HepG2 (cell line): ENCODE measurements around the gene CEACAM8. TPM values are rescaled to one million over a fixed set of nuclear protein-coding genes. Genes with fewer than 3 reads are reported as not detected.

Experiments used
- AFF4 ChIP-seq: sonication (generic); formaldehyde crosslinking; IDR thresholded peaks from 2 replicates; pipeline ENCODE4 v1.4.0; 2020; ENCODE audit warnings: missing genetic modification reagents
- ARNT2 ChIP-seq: sonication (generic); formaldehyde crosslinking; IDR thresholded peaks from 2 replicates; pipeline ENCODE4 v1.8.0; 2022; ENCODE audit warnings: mild to moderate bottlenecking, low read depth, missing genetic modification reagents, moderate library complexity
- ETV5 ChIP-seq: IDR thresholded peaks from 2 replicates; pipeline ENCODE4 v1.6.1; 2018; ENCODE audit warnings: missing biosample characterization, missing genetic modification reagents, inconsistent platforms, borderline replicate concordance
- FOSL1 ChIP-seq: sonication (generic); formaldehyde crosslinking; IDR thresholded peaks from 2 replicates; pipeline ENCODE4 v1.9.0; 2021; ENCODE audit warnings: missing genetic modification reagents, borderline replicate concordance
- GATA4 ChIP-seq: sonication (generic); IDR thresholded peaks from 2 replicates; pipeline ENCODE4 v1.6.1; 2016; ENCODE audit warnings: antibody characterized with exemption, low read depth, borderline replicate concordance
- GLI4 ChIP-seq: sonication (generic); formaldehyde crosslinking; IDR thresholded peaks from 2 replicates; pipeline ENCODE4 v1.5.1; 2020; ENCODE audit warnings: missing genetic modification reagents, mild to moderate bottlenecking, moderate library complexity, borderline replicate concordance
- GZF1 ChIP-seq: sonication (generic); formaldehyde crosslinking; IDR thresholded peaks from 2 replicates; pipeline ENCODE4 v1.5.1; 2020; ENCODE audit warnings: mild to moderate bottlenecking, missing genetic modification reagents
- HDAC2 ChIP-seq: sonication (generic); formaldehyde crosslinking; IDR thresholded peaks from 2 replicates; pipeline ENCODE4 v1.4.0; 2020; ENCODE audit warnings: missing genetic modification reagents
- HNRNPK ChIP-seq: fragments of 200-400 bp; formaldehyde crosslinking; IDR thresholded peaks from 2 replicates; pipeline ENCODE4 v1.6.1; 2018; ENCODE audit warnings: low read length, low read depth, moderate library complexity, mild to moderate bottlenecking; ENCODE audit not compliant: poor library complexity, severe bottlenecking
- IKZF1 ChIP-seq: fragments of 450-650 bp; IDR thresholded peaks from 2 replicates; pipeline ENCODE4 v1.7.1; 2016
- KDM4B ChIP-seq: sonication (generic); formaldehyde crosslinking; IDR thresholded peaks from 2 replicates; pipeline ENCODE4 v1.4.0; 2020; ENCODE audit warnings: missing genetic modification reagents
- KDM5B ChIP-seq: sonication (generic); formaldehyde crosslinking; IDR thresholded peaks from 2 replicates; pipeline ENCODE4 v1.4.0; 2020; ENCODE audit warnings: missing genetic modification reagents, mild to moderate bottlenecking, borderline replicate concordance
- NFYB ChIP-seq: sonication (generic); formaldehyde crosslinking; IDR thresholded peaks from 2 replicates; pipeline ENCODE4 v1.4.0; 2020; ENCODE audit warnings: missing genetic modification reagents
- NR2F2 ChIP-seq: IDR thresholded peaks from 2 replicates; pipeline ENCODE4 v1.6.1; 2012; ENCODE audit warnings: low read depth, inconsistent platforms, borderline replicate concordance
- PRMT3 ChIP-seq: sonication (generic); formaldehyde crosslinking; IDR thresholded peaks from 2 replicates; pipeline ENCODE4 v1.8.1; 2022; ENCODE audit warnings: low read depth, mild to moderate bottlenecking, moderate library complexity, missing genetic modification reagents, borderline replicate concordance
- RFX3 ChIP-seq: IDR thresholded peaks from 2 replicates; pipeline ENCODE4 v1.6.1; 2016; ENCODE audit warnings: missing biosample characterization, missing genetic modification reagents
- SRY ChIP-seq: sonication (generic); formaldehyde crosslinking; IDR thresholded peaks from 2 replicates; pipeline ENCODE4 v1.8.0; 2022; ENCODE audit warnings: mild to moderate bottlenecking, missing genetic modification reagents
- TGIF2 ChIP-seq: IDR thresholded peaks from 2 replicates; pipeline ENCODE4 v1.6.1; 2016; ENCODE audit warnings: control low read depth, missing compliant biosample characterization
- THAP11 ChIP-seq: IDR thresholded peaks from 2 replicates; pipeline ENCODE4 v1.6.1; 2016; ENCODE audit warnings: missing biosample characterization, missing genetic modification reagents
- ZC3H4 ChIP-seq: sonication (generic); formaldehyde crosslinking; IDR thresholded peaks from 2 replicates; pipeline ENCODE4 v1.4.0; 2020; ENCODE audit warnings: missing genetic modification reagents, borderline replicate concordance
- ZNF256 ChIP-seq: sonication (generic); formaldehyde crosslinking; conservative IDR thresholded peaks from 2 replicates; pipeline ENCODE4 v1.4.0; 2020; ENCODE audit warnings: missing genetic modification reagents
- ZNF292 ChIP-seq: sonication (generic); formaldehyde crosslinking; IDR thresholded peaks from 2 replicates; pipeline ENCODE4 v1.8.1; 2022; ENCODE audit warnings: mild to moderate bottlenecking, low read depth, missing genetic modification reagents, borderline replicate concordance
- ZNF329 ChIP-seq: sonication (generic); formaldehyde crosslinking; IDR thresholded peaks from 2 replicates; pipeline ENCODE4 v1.9.0; 2021; ENCODE audit warnings: low read depth, mild to moderate bottlenecking, missing genetic modification reagents
- ZNF501 ChIP-seq: sonication (generic); formaldehyde crosslinking; IDR thresholded peaks from 2 replicates; pipeline ENCODE4 v1.5.1; 2020; ENCODE audit warnings: mild to moderate bottlenecking, moderate library complexity, missing genetic modification reagents
- ZNF549 ChIP-seq: sonication (generic); formaldehyde crosslinking; IDR thresholded peaks from 2 replicates; pipeline ENCODE4 v1.5.0; 2020; ENCODE audit warnings: missing genetic modification reagents
- ZNF83 ChIP-seq: sonication (generic); formaldehyde crosslinking; IDR thresholded peaks from 2 replicates; pipeline ENCODE4 v1.4.0; 2020; ENCODE audit warnings: missing genetic modification reagents, mild to moderate bottlenecking, borderline replicate concordance
- polyA plus RNA-seq, 8 experiments: library from polyadenylated mRNA; depleted of rRNA in 3 of 8; stranded (reverse) in 7 of 8; unstranded in 1 of 8; fragments of >200 nt; fragmentation: Illumina TruSeq in 4 of 8; extraction: Trizol in 4 of 8; gene quantifications; 2 replicates each; pipeline versions ENCODE4 v1.2.1 to v1.2.3, GENCODE V29; 2011 to 2016; ENCODE audit warnings: low read depth in 4 of 8, missing spikeins in 1 of 8, mixed read lengths in 1 of 8; ENCODE audit not compliant: insufficient read depth in 1 of 8
- total RNA-seq, 5 experiments: library from RNA; depleted of rRNA; stranded (reverse); fragments of >200 nt; fragmentation: Illumina TruSeq; extraction: Trizol; gene quantifications; 2 replicates each; pipeline ENCODE4 v1.2.3, GENCODE V29; 2016; ENCODE audit warnings: low read depth in 1 of 5
- TF ChIP-seq, protein P1 (sequence below): sonication (generic); formaldehyde crosslinking; IDR thresholded peaks from 2 replicates; pipeline ENCODE4 v1.4.0; 2020; ENCODE audit warnings: mild to moderate bottlenecking, missing genetic modification reagents
- TF ChIP-seq, protein P2 (sequence below): sonication (generic); formaldehyde crosslinking; IDR thresholded peaks from 2 replicates; pipeline ENCODE4 v1.4.0; 2020; ENCODE audit warnings: missing genetic modification reagents, low read depth, mild to moderate bottlenecking, borderline replicate concordance

CEACAM8 gene
- total and polyA plus RNA-seq, 2 of the 13 experiments (the other 11 are each of a cell fraction or from before 2014, with no cell fraction given), result not detected

- TF ChIP-seq HNRNPK (no peak), AFF4 (CRISPR knock-in tag) (no peak), GZF1 (CRISPR knock-in tag) (0 out of 2 replicates have a peak, but pooled peaks have one; percentile 47), ZNF501 (CRISPR knock-in tag) (no peak), NFYB (no peak), GLI4 (CRISPR knock-in tag) (no peak), SRY (peak; percentile 44; the same call in 1 of the 2 replicates), ZNF549 (CRISPR knock-in tag) (no peak), KDM4B (no peak), HDAC2 (CRISPR knock-in tag) (peak; percentile 44; the same call in 1 of the 2 replicates), KDM5B (peak; percentile 30; the same call in 1 of the 2 replicates), ETV5 (CRISPR knock-in tag) (peak; percentile 35; the same call in 1 of the 2 replicates), ZC3H4 (CRISPR knock-in tag) (no peak), ARNT2 (no peak), IKZF1 (no peak), PRMT3 (CRISPR knock-in tag) (no peak), ZNF83 (CRISPR knock-in tag) (no peak), ZNF256 (CRISPR knock-in tag) (no peak), FOSL1 (CRISPR knock-in tag) (no peak), THAP11 (CRISPR knock-in tag) (peak; percentile 46; the same call in 1 of the 2 replicates), ZNF292 (CRISPR knock-in tag) (no peak), NR2F2 (no peak), TGIF2 (CRISPR knock-in tag) (peak; percentile 82; the same call in 1 of the 2 replicates), RFX3 (no peak), GATA4 (no peak), ZNF329 (no peak)
- TF ChIP-seq, protein P1, sequence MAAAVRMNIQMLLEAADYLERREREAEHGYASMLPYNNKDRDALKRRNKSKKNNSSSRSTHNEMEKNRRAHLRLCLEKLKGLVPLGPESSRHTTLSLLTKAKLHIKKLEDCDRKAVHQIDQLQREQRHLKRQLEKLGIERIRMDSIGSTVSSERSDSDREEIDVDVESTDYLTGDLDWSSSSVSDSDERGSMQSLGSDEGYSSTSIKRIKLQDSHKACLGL (CRISPR knock-in tag), result 0 out of 2 replicates have a peak, but pooled peaks have one; percentile 21
- TF ChIP-seq, protein P2, sequence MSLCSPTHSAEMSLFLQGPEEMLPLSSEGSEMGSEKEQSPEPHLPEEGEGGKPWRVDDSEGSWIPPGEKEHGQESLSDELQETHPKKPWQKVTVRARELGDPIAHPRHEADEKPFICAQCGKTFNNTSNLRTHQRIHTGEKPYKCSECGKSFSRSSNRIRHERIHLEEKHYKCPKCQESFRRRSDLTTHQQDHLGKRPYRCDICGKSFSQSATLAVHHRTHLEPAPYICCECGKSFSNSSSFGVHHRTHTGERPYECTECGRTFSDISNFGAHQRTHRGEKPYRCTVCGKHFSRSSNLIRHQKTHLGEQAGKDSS, result no peak
These were observed 7.2 kb upstream of the CEACAM8 start (continued) for GRCh38 chr19:42601811-42602443.
